Immature natural killer cell (primary cell): ENCODE measurements around the gene ESYT2. TPM values are rescaled to one million over a fixed set of nuclear protein-coding genes. Genes with fewer than 3 reads are reported as not detected.

ENCODE experiments used
- DNase-seq, 3 donors: peaks; one replicate each; pipeline ENCODE4 v3.0.0; 2022; ENCODE audit warnings: mixed read lengths in 1 of 3
- H3K27ac Mint-ChIP-seq, 6 donors: one replicate each; pipeline ENCODE4 v1.8.0; 2020; ENCODE audit warnings: mixed read lengths in 6 of 6, mild to moderate bottlenecking in 5 of 6, inconsistent platforms in 4 of 6, moderate library complexity in 3 of 6
- H3K27me3 Mint-ChIP-seq, 3 donors: one replicate each; pipeline ENCODE4 v1.8.0; 2020 to 2021; ENCODE audit warnings: low read depth in 3 of 3, mild to moderate bottlenecking in 3 of 3, mixed read lengths in 3 of 3, moderate library complexity in 3 of 3, inconsistent platforms in 1 of 3
- H3K36me3 Mint-ChIP-seq, 3 donors: one replicate each; pipeline ENCODE4 v1.8.0; 2020; ENCODE audit warnings: mixed read lengths in 3 of 3, inconsistent platforms in 2 of 3, mild to moderate bottlenecking in 2 of 3
- H3K4me1 Mint-ChIP-seq, 2 donors: one replicate each; pipeline ENCODE4 v1.8.0; 2020; ENCODE audit warnings: inconsistent platforms in 2 of 2, mild to moderate bottlenecking in 2 of 2, mixed read lengths in 2 of 2, moderate library complexity in 1 of 2
- H3K4me3 Mint-ChIP-seq, 5 donors: one replicate each; pipeline ENCODE4 v1.8.0; 2020; ENCODE audit warnings: mild to moderate bottlenecking in 5 of 5, mixed read lengths in 5 of 5, inconsistent platforms in 3 of 5, moderate library complexity in 3 of 5
- H3K9me3 Mint-ChIP-seq, 6 donors: one replicate each; pipeline ENCODE4 v1.8.0; 2020; ENCODE audit warnings: mild to moderate bottlenecking in 6 of 6, mixed read lengths in 6 of 6, inconsistent platforms in 4 of 6, moderate library complexity in 3 of 6
- polyA plus RNA-seq, 3 donors: library from polyadenylated mRNA; unstranded; fragments of 300-500 nt; fragmentation: Illumina TruSeq; gene quantifications; one replicate each; pipeline ENCODE4 v1.2.3, GENCODE V29; 2021

ESYT2 gene
- polyA plus RNA-seq, 3 donors from 2014 or later: 70.1 to 95.7 (median 84.0) TPM

GRCh38 chr7:158746957-158747356, 82.4 kb downstream of the ESYT2 start:
- H3K36me3 Mint-ChIP-seq: peaks cover 13 to 40% (median 31%) of the 10 kb centered on the region in 3 donors
- no peak overlapping the region for H3K27ac Mint-ChIP-seq
- H3K27me3 Mint-ChIP-seq: peaks cover 0 to 4% (median 3%) of the 10 kb centered on the region in 3 donors
- no peak for DNase-seq
- peaks cover 0 to 1% of the 10 kb centered on the region in 2 donors for H3K4me1 Mint-ChIP-seq
- no peak overlapping the region for H3K4me3 Mint-ChIP-seq
- no peaks in the 10 kb centered on the region for H3K9me3 Mint-ChIP-seq

GRCh38 chr7:158745057-158745715, 84.1 kb downstream of the ESYT2 start:
- H3K36me3 Mint-ChIP-seq: peaks cover 20 to 56% (median 39%) of the 10 kb centered on the region in 3 donors
- no peak for DNase-seq
- H3K27me3 Mint-ChIP-seq: peaks cover 2 to 6% (median 5%) of the 10 kb centered on the region in 3 donors
- H3K27ac Mint-ChIP-seq: peak overlapping the region in 3 of 6 donors; percentile 7 to 57 (median 40)
- H3K9me3 Mint-ChIP-seq: no peaks in the 10 kb centered on the region
- peaks cover 6 to 7% of the 10 kb centered on the region in 2 donors for H3K4me1 Mint-ChIP-seq
- no peak overlapping the region for H3K4me3 Mint-ChIP-seq

- Mint-ChIP-seq H3K4me3 (no peak overlapping the region), H3K36me3 (peaks cover 22 to 54% (median 41%) of the 10 kb centered on the region in 3 donors), H3K9me3 (no peaks in the 10 kb centered on the region), H3K27me3 (peaks cover 2 to 8% (median 5%) of the 10 kb centered on the region in 3 donors), H3K4me1 (peaks cover 9 to 12% of the 10 kb centered on the region in 2 donors), H3K27ac (peak overlapping the region in 1 of 6 donors; percentile 16)
- DNase-seq: no peak
Measured at GRCh38 chr7:158744070-158744469, 85.2 kb downstream of the ESYT2 start.

- DNase-seq: no peak
- Mint-ChIP-seq H3K9me3 (no peaks in the 10 kb centered on the region), H3K36me3 (peaks cover 22 to 62% (median 45%) of the 10 kb centered on the region in 3 donors), H3K27ac (peak overlapping the region in 2 of 6 donors; percentile 13 to 65), H3K4me3 (no peak overlapping the region), H3K4me1 (peaks cover 11 to 12% of the 10 kb centered on the region in 2 donors), H3K27me3 (peaks cover 2 to 8% (median 5%) of the 10 kb centered on the region in 3 donors)
Measured at GRCh38 chr7:158743219-158743618, 86.1 kb downstream of the ESYT2 start.

GRCh38 chr7:158742065-158742821, 87.1 kb downstream of the ESYT2 start:
- peak overlapping the region in 4 of 6 donors; percentile 12 to 67 (median 41) for H3K27ac Mint-ChIP-seq
- peaks cover 2 to 10% (median 5%) of the 10 kb centered on the region in 3 donors for H3K27me3 Mint-ChIP-seq
- peaks cover 27 to 61% (median 37%) of the 10 kb centered on the region in 3 donors for H3K36me3 Mint-ChIP-seq
- DNase-seq: no peak
- no peaks in the 10 kb centered on the region for H3K9me3 Mint-ChIP-seq
- peaks cover 11 to 12% of the 10 kb centered on the region in 2 donors for H3K4me1 Mint-ChIP-seq
- no peak overlapping the region for H3K4me3 Mint-ChIP-seq

GRCh38 chr7:158741294-158741666, 88.0 kb downstream of the ESYT2 start:
- Mint-ChIP-seq H3K36me3 (peaks cover 32 to 67% (median 35%) of the 10 kb centered on the region in 3 donors), H3K27ac (no peak overlapping the region), H3K9me3 (no peaks in the 10 kb centered on the region), H3K27me3 (peaks cover 2 to 10% (median 5%) of the 10 kb centered on the region in 3 donors), H3K4me3 (no peak overlapping the region), H3K4me1 (peaks cover 11 to 12% of the 10 kb centered on the region in 2 donors)
- DNase-seq: no peak

GRCh38 chr7:158740657-158741293, 88.5 kb downstream of the ESYT2 start:
- Mint-ChIP-seq H3K9me3 (no peaks in the 10 kb centered on the region), H3K4me3 (no peak overlapping the region)

GRCh38 chr7:158740013-158740656, 89.2 kb downstream of the ESYT2 start:
- H3K9me3 Mint-ChIP-seq: no peaks in the 10 kb centered on the region
- H3K4me1 Mint-ChIP-seq: peaks cover 11 to 12% of the 10 kb centered on the region in 2 donors
- peaks cover 37 to 69% (median 38%) of the 10 kb centered on the region in 3 donors for H3K36me3 Mint-ChIP-seq
- peak in 2 of 3 donors; percentile 7 to 9 for DNase-seq
- peak overlapping the region in 5 of 6 donors; percentile 69 to 78 (median 73) for H3K27ac Mint-ChIP-seq
- no peak overlapping the region for H3K4me3 Mint-ChIP-seq
- H3K27me3 Mint-ChIP-seq: peaks cover 5 to 13% (median 6%) of the 10 kb centered on the region in 3 donors

More at GRCh38 chr7:158740657-158741293, 88.5 kb downstream of the ESYT2 start:
- H3K4me1 Mint-ChIP-seq: peaks cover 11 to 12% of the 10 kb centered on the region in 2 donors
- no peak for DNase-seq
- peaks cover 32 to 67% (median 36%) of the 10 kb centered on the region in 3 donors for H3K36me3 Mint-ChIP-seq
- H3K27ac Mint-ChIP-seq: peak overlapping the region in 4 of 6 donors; percentile 70 to 78 (median 74)
- peaks cover 5 to 10% (median 6%) of the 10 kb centered on the region in 3 donors for H3K27me3 Mint-ChIP-seq

- no peaks in the 10 kb centered on the region for H3K9me3 Mint-ChIP-seq
- DNase-seq: no peak
- H3K4me3 Mint-ChIP-seq: no peak overlapping the region
- H3K36me3 Mint-ChIP-seq: peaks cover 39 to 72% (median 44%) of the 10 kb centered on the region in 3 donors
- peaks cover 5 to 13% (median 6%) of the 10 kb centered on the region in 3 donors for H3K27me3 Mint-ChIP-seq
- H3K4me1 Mint-ChIP-seq: peaks cover 14 to 15% of the 10 kb centered on the region in 2 donors
- peak overlapping the region in 1 of 6 donors; percentile 6 for H3K27ac Mint-ChIP-seq
Measured at GRCh38 chr7:158738841-158739240, 90.5 kb downstream of the ESYT2 start.

GRCh38 chr7:158737064-158737695, 92.1 kb downstream of the ESYT2 start:
- DNase-seq: no peak
- Mint-ChIP-seq H3K4me3 (no peak overlapping the region), H3K36me3 (peaks cover 32 to 65% (median 35%) of the 10 kb centered on the region in 3 donors), H3K9me3 (no peaks in the 10 kb centered on the region), H3K4me1 (peaks cover 23 to 31% of the 10 kb centered on the region in 2 donors), H3K27ac (peak overlapping the region in 2 of 6 donors; percentile 19 to 34), H3K27me3 (peaks cover 1 to 12% (median 6%) of the 10 kb centered on the region in 3 donors)

- DNase-seq: no peak
- Mint-ChIP-seq H3K27ac (peak overlapping the region in 2 of 6 donors; percentile 17 to 45), H3K36me3 (peaks cover 28 to 59% (median 31%) of the 10 kb centered on the region in 3 donors)
Measured at GRCh38 chr7:158735935-158736334, 93.4 kb downstream of the ESYT2 start.

GRCh38 chr7:158734861-158735260, 94.4 kb downstream of the ESYT2 start:
- peak overlapping the region; percentile 13 to 80 (median 48) for H3K27ac Mint-ChIP-seq
- H3K4me1 Mint-ChIP-seq: peaks cover 27 to 42% of the 10 kb centered on the region in 2 donors
- peaks cover 0 to 7% (median 6%) of the 10 kb centered on the region in 3 donors for H3K27me3 Mint-ChIP-seq
- H3K4me3 Mint-ChIP-seq: no peak overlapping the region
- H3K36me3 Mint-ChIP-seq: peaks cover 29 to 58% (median 30%) of the 10 kb centered on the region in 3 donors
- no peak for DNase-seq
- H3K9me3 Mint-ChIP-seq: no peaks in the 10 kb centered on the region

More at GRCh38 chr7:158735935-158736334, 93.4 kb downstream of the ESYT2 start:
- H3K27me3 Mint-ChIP-seq: peaks cover 1 to 11% (median 6%) of the 10 kb centered on the region in 3 donors
- H3K9me3 Mint-ChIP-seq: no peaks in the 10 kb centered on the region
- H3K4me3 Mint-ChIP-seq: no peak overlapping the region
- peaks cover 29 to 42% of the 10 kb centered on the region in 2 donors for H3K4me1 Mint-ChIP-seq
